Measurements from ENCODE around the gene SNORC. TPM values are rescaled to one million over a fixed set of nuclear protein-coding genes. Genes with fewer than 3 reads are reported as not detected.

SNORC gene
- total RNA-seq, 1 experiment from 2014 or later, result 0.25 TPM

DNA sequence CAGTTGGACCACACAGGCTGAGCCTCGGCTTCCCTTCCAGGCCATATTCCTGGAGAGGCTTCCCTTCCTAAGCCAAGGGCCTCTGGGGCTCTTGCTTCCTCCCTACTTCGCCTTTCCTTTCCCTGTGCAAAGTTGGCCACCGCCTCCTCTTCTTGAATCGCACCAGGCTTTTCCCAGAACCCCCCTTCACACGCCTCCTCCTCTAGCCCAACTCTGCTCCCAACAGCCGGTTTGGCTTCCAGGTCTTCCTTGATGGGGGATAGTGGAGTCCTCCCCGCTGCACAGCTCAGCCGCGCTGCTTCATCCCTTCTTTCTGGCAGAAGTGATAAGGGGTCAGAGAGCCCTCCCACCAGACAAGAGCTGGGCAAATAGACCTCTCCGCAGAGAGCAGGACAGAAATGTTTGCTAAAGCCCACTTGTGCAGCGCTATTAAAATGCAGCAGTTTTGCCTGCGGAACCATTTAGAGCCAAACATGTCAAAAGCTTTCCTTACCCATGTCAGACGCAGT is 56.4 kb downstream of the SNORC start:
- no peak for DNase-seq (ENCODE audit: low spot score)

DNA sequence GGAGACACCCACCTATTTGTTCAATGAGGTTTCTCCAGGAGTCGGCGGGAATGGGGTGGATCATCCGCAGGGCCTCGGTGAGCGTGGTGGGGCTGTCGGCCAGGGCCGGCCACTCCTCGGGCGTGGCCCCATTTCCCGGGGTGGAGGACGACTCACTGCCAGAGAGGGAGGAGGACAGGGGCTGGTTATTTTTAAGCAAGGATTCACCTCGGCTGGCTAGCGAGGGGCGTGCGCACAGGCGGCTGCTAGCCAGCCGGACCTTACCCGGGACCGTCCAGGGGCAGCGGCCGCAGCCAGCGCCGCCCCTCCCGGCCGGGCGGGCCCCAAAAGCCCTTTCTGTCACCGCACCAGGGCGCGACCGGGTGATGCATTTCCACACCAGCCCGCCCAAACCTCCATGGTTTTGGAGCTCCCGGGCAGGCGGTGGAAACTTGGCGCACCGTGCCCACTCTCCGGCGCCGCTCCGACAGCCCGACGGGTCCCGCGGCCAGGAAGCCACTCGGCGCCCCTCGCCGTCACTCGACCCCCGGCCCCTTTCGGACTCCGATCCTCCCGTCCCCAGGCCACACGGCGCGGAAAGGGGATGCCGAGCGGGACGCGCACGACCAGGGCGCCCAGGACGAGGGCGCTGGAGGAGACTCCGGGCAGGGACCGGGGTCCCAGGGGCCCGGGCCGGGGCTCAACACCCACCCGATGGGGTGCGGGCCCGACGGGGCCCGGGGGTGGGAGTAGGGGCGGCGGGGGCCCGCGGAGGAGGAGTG is 57.1 kb downstream of the SNORC start:
- no peak for DNase-seq (ENCODE audit: low spot score)

DNA sequence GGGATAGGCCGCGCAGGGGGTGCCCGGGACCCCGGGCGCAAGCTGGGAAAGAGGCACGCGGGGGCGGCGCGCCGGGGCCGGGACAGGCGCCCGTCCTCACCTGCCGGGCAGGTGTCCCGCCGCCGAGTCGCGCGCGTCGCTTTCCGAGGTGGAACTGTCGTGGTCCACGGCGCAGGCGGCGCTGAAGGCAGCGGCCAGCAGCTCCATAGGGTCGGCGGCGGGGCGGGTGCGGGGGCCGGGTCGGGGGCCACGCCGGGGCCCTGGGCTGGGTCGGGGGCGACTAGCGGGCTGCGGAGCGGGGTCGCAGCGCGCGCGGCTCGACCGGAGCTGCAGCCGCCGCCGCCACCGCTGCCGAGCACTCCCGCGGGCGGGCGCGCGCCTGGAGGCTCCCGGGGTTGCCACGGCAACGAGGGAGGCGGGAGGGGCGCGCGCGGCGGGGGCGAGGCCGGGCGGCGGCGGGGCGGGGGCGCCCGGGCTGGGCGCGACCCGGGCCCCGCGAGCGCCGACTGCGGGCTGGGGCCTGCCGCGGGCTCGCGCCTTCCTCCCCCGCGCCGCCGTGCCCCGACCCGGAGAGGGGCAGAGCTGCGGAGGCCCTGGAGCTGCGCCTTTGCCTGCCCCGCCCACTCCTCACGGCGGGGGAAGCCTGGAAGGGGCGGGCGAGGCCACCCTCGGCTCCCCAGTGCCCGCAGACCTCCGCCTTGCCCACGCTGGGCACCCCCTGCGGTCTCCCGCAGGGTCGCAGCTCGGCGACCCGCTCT is 57.9 kb downstream of the SNORC start:
- no peak for DNase-seq (ENCODE audit: low spot score)

Other genes with a start within 250 kb of the SNORC start
- 0.31 and 3.7 TPM in 2 replicates for gene EFHD1, start 236.7 kb upstream of the SNORC start, total RNA-seq (2014; rRNA removed; shearing (Covaris generic))
- gene GIGYF2, start 172.9 kb upstream of the SNORC start, total RNA-seq (2014; rRNA removed; shearing (Covaris generic)), result 37.0 and 43.7 TPM in 2 replicates
- 0.12 TPM in 1 of 2 replicates, not detected in the other for gene KCNJ13, start 93.7 kb upstream of the SNORC start, total RNA-seq (2014; rRNA removed; shearing (Covaris generic))
- gene NGEF, start 143.0 kb downstream of the SNORC start, total RNA-seq (2014; rRNA removed; shearing (Covaris generic)), result 1.3 and 3.3 TPM in 2 replicates
- not detected in 2 replicates for gene NEU2, start 162.4 kb downstream of the SNORC start, total RNA-seq (2014; rRNA removed; shearing (Covaris generic))
- 0.46 TPM in 1 of 2 replicates, not detected in the other for gene INPP5D, start 190.1 kb downstream of the SNORC start, total RNA-seq (2014; rRNA removed; shearing (Covaris generic))